SU-DHL-6 (cell line): Measurements from ENCODE around the gene MMP7.

Experiments
- CTCF ChIP-seq: fragments of 200-600 bp; sonication (generic); IDR thresholded peaks from one replicate; pipeline ENCODE4 v1.5.1; 2017; ENCODE audit warnings: antibody characterized with exemption, mild to moderate bottlenecking, low read length, moderate library complexity; ENCODE audit not compliant: insufficient read depth, poor library complexity, severe bottlenecking
- EZH2phosphoT487 ChIP-seq: fragments of 200-600 bp; sonication (generic), shearing (Covaris generic); conservative IDR thresholded peaks from 2 replicates; pipeline ENCODE4 v1.6.1; 2018; ENCODE audit warnings: mild to moderate bottlenecking, antibody characterized with exemption, low read length, moderate library complexity, mixed read lengths

- TF ChIP-seq CTCF: no peak
- TF ChIP-seq EZH2phosphoT487: no peak
Observed at GRCh38 chr11:102546427-102546826, 15.9 kb upstream of the MMP7 start.
